ENCODE measurements around the gene AXIN2.

The AXIN2 gene

GRCh38 chr17:65561452-65562205 lies at the start of gene AXIN2:
AXIN2 (minus strand) TSS chr17:65561648; CDS start chr17:65558620, 3,028 bp downstream.
- H3K27me3 ChIP-seq (replicated peaks; ENCODE audit: control insufficient read depth, insufficient read depth, low read length): no peaks in the 10 kb centered on the region
- TF ChIP-seq CTCF (IDR thresholded peaks at IDR 0.05; ENCODE audit: insufficient read depth, low read length, poor library complexity, severe bottlenecking): no peak
- peak; percentile 88 for DNase-seq (ENCODE audit: extremely low read depth, insufficient read length)

GRCh38 chr17:65609749-65610148 lies 48.3 kb upstream of the AXIN2 start:
- no peaks in the 10 kb centered on the region for H3K36me3 ChIP-seq (ENCODE audit: control insufficient read depth, insufficient read depth, low read length)
- no peak overlapping the region for H3K4me3 ChIP-seq (replicated peaks; ENCODE audit: low read depth, low read length)
- no peak for TF ChIP-seq CTCF (IDR thresholded peaks at IDR 0.05; ENCODE audit: insufficient read depth, low read length, poor library complexity, severe bottlenecking)
- DNase-seq (ENCODE audit: extremely low read depth, insufficient read length): no peak
- H3K27me3 ChIP-seq (replicated peaks; ENCODE audit: control insufficient read depth, insufficient read depth, low read length): peaks cover 2% of the 10 kb centered on the region

More at GRCh38 chr17:65561452-65562205, at the start of gene AXIN2:
- H3K4me3 ChIP-seq (replicated peaks; ENCODE audit: low read depth, low read length): peak within 1 kb of the TSS; percentile 67
- no peaks in the 10 kb centered on the region for H3K36me3 ChIP-seq (ENCODE audit: control insufficient read depth, insufficient read depth, low read length)

- no peak for TF ChIP-seq CTCF (IDR thresholded peaks at IDR 0.05; ENCODE audit: insufficient read depth, low read length, poor library complexity, severe bottlenecking)
- no peak for DNase-seq (ENCODE audit: extremely low read depth, insufficient read length)
- H3K27me3 ChIP-seq (replicated peaks; ENCODE audit: control insufficient read depth, insufficient read depth, low read length): peaks cover 2% of the 10 kb centered on the region
- no peaks in the 10 kb centered on the region for H3K36me3 ChIP-seq (ENCODE audit: control insufficient read depth, insufficient read depth, low read length)
- H3K4me3 ChIP-seq (replicated peaks; ENCODE audit: low read depth, low read length): no peak overlapping the region
These were observed 47.8 kb upstream of the AXIN2 start for GRCh38 chr17:65609286-65609685.

GRCh38 chr17:65604070-65604469 lies 42.6 kb upstream of the AXIN2 start:
- no peak for DNase-seq (ENCODE audit: extremely low read depth, insufficient read length)
- Histone ChIP-seq H3K4me3 (replicated peaks; ENCODE audit: low read depth, low read length) (no peak overlapping the region), H3K36me3 (ENCODE audit: control insufficient read depth, insufficient read depth, low read length) (no peaks in the 10 kb centered on the region), H3K27me3 (replicated peaks; ENCODE audit: control insufficient read depth, insufficient read depth, low read length) (no peaks in the 10 kb centered on the region; the same call in 1 of the 2 replicates)
- TF ChIP-seq CTCF (IDR thresholded peaks at IDR 0.05; ENCODE audit: insufficient read depth, low read length, poor library complexity, severe bottlenecking): no peak

- H3K27me3 ChIP-seq (replicated peaks; ENCODE audit: control insufficient read depth, insufficient read depth, low read length): no peaks in the 10 kb centered on the region; the same call in 1 of the 2 replicates
- H3K4me3 ChIP-seq (replicated peaks; ENCODE audit: low read depth, low read length): no peak overlapping the region
- DNase-seq (ENCODE audit: extremely low read depth, insufficient read length): no peak
- no peaks in the 10 kb centered on the region for H3K36me3 ChIP-seq (ENCODE audit: control insufficient read depth, insufficient read depth, low read length)
- no peak for TF ChIP-seq CTCF (IDR thresholded peaks at IDR 0.05; ENCODE audit: insufficient read depth, low read length, poor library complexity, severe bottlenecking)
These were observed 40.4 kb upstream of the AXIN2 start for GRCh38 chr17:65601881-65602280.

Data from GM06990 (cell line).